ENCODE measurements around the gene DHX35. TPM values are rescaled to one million over a fixed set of nuclear protein-coding genes. Genes with fewer than 3 reads are reported as not detected.

DHX35 gene
- total RNA-seq, 1 experiment from 2014 or later = 11.2 TPM

- ATAC-seq (no peak), DNase-seq (ENCODE audit: low read depth, low spot score) (no peak)
- no peaks in the 10 kb centered on the region for H3K79me2 ChIP-seq (ENCODE audit: insufficient read depth, low read length)
- H3K4me2 ChIP-seq (ENCODE audit: low read length) = no peak overlapping the region
- H3K9me2 ChIP-seq (ENCODE audit: insufficient read depth) = no peaks in the 10 kb centered on the region
- no peak overlapping the region for H2AFZ ChIP-seq (ENCODE audit: low read depth, low read length, poor library complexity, severe bottlenecking)
- H3K9ac ChIP-seq (ENCODE audit: low read length) = no peak overlapping the region
- H3K9me3 ChIP-seq (ENCODE audit: control insufficient read depth in 1 of 2, insufficient read depth in 1 of 2, low read depth in 1 of 2, low read length in 2 of 2) = no peaks in the 10 kb centered on the region
- no peaks in the 10 kb centered on the region for H4K20me1 ChIP-seq (ENCODE audit: insufficient read depth)
- POLR2A ChIA-PET = no interaction called here
- CTCF ChIA-PET = no interaction called here
- H3K4me1 ChIP-seq (ENCODE audit: control insufficient read depth in 1 of 2, insufficient read depth in 2 of 2, low read length in 2 of 2) = no peaks in the 10 kb centered on the region
- intact Hi-C loops (cut with micrococcal nuclease) = no loop called here
- no peaks in the 10 kb centered on the region for H3K36me3 ChIP-seq (ENCODE audit: control insufficient read depth in 1 of 2, insufficient read depth in 2 of 2, low read length in 2 of 2)
- RAD21 ChIA-PET (ENCODE audit: low non-redundant PET in 1 of 2, low total read pairs in 2 of 2, uncharacterized antibody in 2 of 2, unreplicated experiment in 2 of 2) = no interaction called here
- H3K27me3 ChIP-seq (ENCODE audit: insufficient read depth, low read length) = peaks cover 13% of the 10 kb centered on the region; the same call in 1 of the 2 replicates
- H3K4me3 ChIP-seq (replicated peaks in 1 of 2; ENCODE audit: low read depth in 1 of 2, low read length in 2 of 2) = no peak overlapping the region
- no peak for TF ChIP-seq ZFX (IDR thresholded peaks at IDR 0.05)
- no peak for TF ChIP-seq EGR1 (IDR thresholded peaks at IDR 0.05; ENCODE audit: low read depth)
- no peak for TF ChIP-seq FOSL1 (IDR thresholded peaks at IDR 0.05; ENCODE audit: low read depth)
- no peak for TF ChIP-seq MAX (IDR thresholded peaks at IDR 0.05)
- TF ChIP-seq SIN3A (IDR thresholded peaks at IDR 0.05; ENCODE audit: low read depth) = no peak
- TF ChIP-seq ZNF274 (IDR thresholded peaks at IDR 0.05; ENCODE audit: low read depth, low read length) = no peak
- no peak for TF ChIP-seq CEBPB (IDR thresholded peaks at IDR 0.05; ENCODE audit: low read depth)
- BruUV-seq (replicated peaks) = no TSS peak
- no peak overlapping the region for H3K27ac ChIP-seq (ENCODE audit: low read depth, low read length)
Observed at GRCh38 chr20:38915355-38915754, 46.8 kb upstream of the DHX35 start.

DNA sequence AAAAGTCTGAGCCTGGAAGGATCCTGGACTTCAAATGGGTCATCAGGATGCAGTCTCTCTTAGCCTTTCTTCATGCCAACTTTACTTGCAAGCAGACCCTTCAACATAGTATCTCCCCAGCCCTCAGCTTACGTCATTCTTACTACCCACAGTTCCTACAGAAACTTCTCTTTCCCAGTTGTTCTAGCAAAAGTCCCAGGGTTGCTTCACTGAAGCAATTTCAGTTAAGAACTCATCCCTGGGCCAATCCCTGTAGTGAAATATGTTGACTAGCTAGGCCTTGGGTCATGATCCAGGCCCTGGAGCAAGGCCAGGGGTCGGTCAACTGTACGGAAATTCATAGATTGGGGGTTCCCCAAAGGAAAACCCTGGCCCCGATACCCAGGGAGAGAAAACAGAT, 44.5 kb upstream of the DHX35 start:
- BruUV-seq (replicated peaks) = no TSS peak
- Histone ChIP-seq H4K20me1 (ENCODE audit: insufficient read depth) (no peaks in the 10 kb centered on the region), H3K9me3 (ENCODE audit: control insufficient read depth in 1 of 2, insufficient read depth in 1 of 2, low read depth in 1 of 2, low read length in 2 of 2) (no peaks in the 10 kb centered on the region), H3K9me2 (ENCODE audit: insufficient read depth) (no peaks in the 10 kb centered on the region), H3K4me3 (replicated peaks in 1 of 2; ENCODE audit: low read depth in 1 of 2, low read length in 2 of 2) (no peak overlapping the region), H3K36me3 (ENCODE audit: control insufficient read depth in 1 of 2, insufficient read depth in 2 of 2, low read length in 2 of 2) (no peaks in the 10 kb centered on the region), H3K27me3 (ENCODE audit: insufficient read depth, low read length) (peaks cover 26% of the 10 kb centered on the region; the same call in 1 of the 2 replicates), H3K9ac (ENCODE audit: low read length) (no peak overlapping the region), H2AFZ (ENCODE audit: low read depth, low read length, poor library complexity, severe bottlenecking) (no peak overlapping the region), H3K4me2 (ENCODE audit: low read length) (no peak overlapping the region), H3K27ac (ENCODE audit: low read depth, low read length) (no peak overlapping the region), H3K79me2 (ENCODE audit: insufficient read depth, low read length) (no peaks in the 10 kb centered on the region), H3K4me1 (ENCODE audit: control insufficient read depth in 1 of 2, insufficient read depth in 2 of 2, low read length in 2 of 2) (no peaks in the 10 kb centered on the region)
- TF ChIP-seq EGR1 (IDR thresholded peaks at IDR 0.05; ENCODE audit: low read depth) (no peak), ELF1 (IDR thresholded peaks at IDR 0.05; ENCODE audit: borderline replicate concordance, low read depth) (no peak)
- ChIA-PET CTCF (interaction anchor here (1.8 kb wide), 1 partner anchor 8 kb away, joined by 6 read pairs; the partner anchor contains the start of gene FAM83D), POLR2A (no interaction called here), RAD21 (ENCODE audit: low non-redundant PET in 1 of 2, low total read pairs in 2 of 2, uncharacterized antibody in 2 of 2, unreplicated experiment in 2 of 2) (no interaction called here)
- no peak for DNase-seq (ENCODE audit: low read depth, low spot score)
- intact Hi-C loops (cut with micrococcal nuclease) = no loop called here
- no peak for ATAC-seq

Measured in HCT116 (cell line).